ENCODE measurements around the gene TBCE. TPM values are rescaled to one million over a fixed set of nuclear protein-coding genes. Genes with fewer than 3 reads are reported as not detected.

The TBCE gene
- total and polyA plus RNA-seq, 7 donors = 20.6 to 41.5 (median 26.8) TPM

GRCh38 chr1:235325139-235325538 is 42.1 kb upstream of the TBCE start:
- no peak for TF ChIP-seq CTCF (IDR thresholded peaks at IDR 0.05)
- no peak for ATAC-seq
- H3K4me1 ChIP-seq = peaks cover 30% of the 10 kb centered on the region
- no peaks in the 10 kb centered on the region for H3K36me3 ChIP-seq (ENCODE audit: insufficient read depth in 1 of 2, low read depth in 1 of 2)
- H3K27ac ChIP-seq = peak overlapping the region; percentile 31
- no peaks in the 10 kb centered on the region for H3K9me3 ChIP-seq
- H3K27me3 ChIP-seq (ENCODE audit: insufficient read depth in 3 of 3, low read length in 2 of 3) = no peaks in the 10 kb centered on the region
- H3K4me3 ChIP-seq = peak overlapping the region; percentile 90
- intact Hi-C loops (cut with DNase I) = no loop called here
- DNase-seq = no peak
- WGBS, 3 donors = 30 to 46% (median 36%) methylated on average over 3 of the region's 3 CpGs

GRCh38 chr1:235325854-235326253 is 41.4 kb upstream of the TBCE start:
- 18 to 24% (median 23%) methylated on average over 2 of the region's 2 CpGs for WGBS, 3 donors
- no peaks in the 10 kb centered on the region for H3K27me3 ChIP-seq (ENCODE audit: insufficient read depth in 3 of 3, low read length in 2 of 3)
- peaks cover 37% of the 10 kb centered on the region for H3K4me1 ChIP-seq
- no peak for TF ChIP-seq CTCF (IDR thresholded peaks at IDR 0.05)
- no peaks in the 10 kb centered on the region for H3K9me3 ChIP-seq
- DNase-seq (no peak), ATAC-seq (no peak)
- H3K27ac ChIP-seq = peak overlapping the region; percentile 92
- no peaks in the 10 kb centered on the region for H3K36me3 ChIP-seq (ENCODE audit: insufficient read depth in 1 of 2, low read depth in 1 of 2)
- peak overlapping the region; percentile 90 for H3K4me3 ChIP-seq
- intact Hi-C loops (cut with DNase I) = no loop called here

GRCh38 chr1:235326719-235327558 is 40.3 kb upstream of the TBCE start:
- DNase-seq (peak; percentile 40 to 63), ATAC-seq (peak in 3 of 4 donors; percentile 8 to 13 (median 11))
- intact Hi-C loops (cut with DNase I) = no loop called here
- peaks cover 48% of the 10 kb centered on the region for H3K4me1 ChIP-seq
- H3K36me3 ChIP-seq (ENCODE audit: insufficient read depth in 1 of 2, low read depth in 1 of 2) = no peaks in the 10 kb centered on the region
- WGBS, 3 donors = 0 to 1% (median 0%) methylated on average over 61 to 78 of the region's 78 CpGs
- TF ChIP-seq CTCF (IDR thresholded peaks at IDR 0.05) = no peak
- no peaks in the 10 kb centered on the region for H3K27me3 ChIP-seq (ENCODE audit: insufficient read depth in 3 of 3, low read length in 2 of 3)
- H3K27ac ChIP-seq = peak overlapping the region; percentile 92
- no peaks in the 10 kb centered on the region for H3K9me3 ChIP-seq
- H3K4me3 ChIP-seq = peak overlapping the region; percentile 90

GRCh38 chr1:235327559-235328270 is 39.5 kb upstream of the TBCE start, which contains the start of gene ARID4B:
Gene ARID4B, minus strand, starts transcription at chr1:235328179. Its CDS starts 1,260 bp downstream, at chr1:235326919.
- TF ChIP-seq CTCF (IDR thresholded peaks at IDR 0.05) = no peak
- DNase-seq (peak; percentile 78 to 91), ATAC-seq (peak; percentile 32 to 63 (median 38))
- 0 to 1% (median 0%) methylated on average over 39 to 58 of the region's 58 CpGs for WGBS, 3 donors
- H3K9me3 ChIP-seq = no peaks in the 10 kb centered on the region
- H3K4me1 ChIP-seq = peaks cover 55% of the 10 kb centered on the region
- H3K27ac ChIP-seq = peak within 1 kb of the TSS; percentile 92
- H3K27me3 ChIP-seq (ENCODE audit: insufficient read depth in 3 of 3, low read length in 2 of 3) = no peaks in the 10 kb centered on the region
- H3K4me3 ChIP-seq = peak within 1 kb of the TSS; percentile 90
- no peaks in the 10 kb centered on the region for H3K36me3 ChIP-seq (ENCODE audit: insufficient read depth in 1 of 2, low read depth in 1 of 2)
- intact Hi-C loops (cut with DNase I) = loop anchor here in 1 of 2 donors (2.0 kb wide), 2 partner anchors 39 to 75 kb away; partner anchors contain the start of gene TBCE
